Activated T-cell treated with anti-CD3 and anti-CD28 coated beads, Interleukin-2, amount 50 U/mL, for 4 hours (primary cell): ENCODE data around the gene NSD1. TPM values are rescaled to one million over a fixed set of nuclear protein-coding genes. Genes with fewer than 3 reads are reported as not detected.
"Not testable (repeated sequence)": the region's sequence is repeated elsewhere in the genome, so short reads cannot be mapped to it uniquely, and the experiment has no call there.

Experiments
- ATAC-seq, 2 donors: fragments of 200-7000 bp; cut with Tn5 transposase; one replicate each; pipeline ENCODE4 v1.10.0; 2021
- DNase-seq: peaks from one replicate; pipeline ENCODE4 v3.0.0-alpha.2; 2020
- H3K27me3 Mint-ChIP-seq: one replicate; pipeline ENCODE4 v1.8.0; 2021; ENCODE audit warnings: low read depth, mixed read lengths
- H3K36me3 Mint-ChIP-seq: one replicate; pipeline ENCODE4 v1.8.0; 2022; ENCODE audit warnings: mixed read lengths; ENCODE audit not compliant: insufficient read depth
- H3K4me1 Mint-ChIP-seq: one replicate; pipeline ENCODE4 v1.8.0; 2021; ENCODE audit warnings: low read depth, mixed read lengths
- H3K4me3 Mint-ChIP-seq: one replicate; pipeline ENCODE4 v1.8.0; 2021; ENCODE audit warnings: mild to moderate bottlenecking, moderate library complexity, mixed read lengths
- H3K9me3 Mint-ChIP-seq: one replicate; pipeline ENCODE4 v1.8.0; 2021; ENCODE audit warnings: mixed read lengths
- total RNA-seq, 3 donors: library from RNA; stranded (reverse); gene quantifications; one replicate each; pipeline ENCODE4 v1.2.1, GENCODE V29; 2021

NSD1 gene
- total RNA-seq, 3 donors from 2014 or later, result 59.3 to 71.6 (median 67.6) TPM

DNA sequence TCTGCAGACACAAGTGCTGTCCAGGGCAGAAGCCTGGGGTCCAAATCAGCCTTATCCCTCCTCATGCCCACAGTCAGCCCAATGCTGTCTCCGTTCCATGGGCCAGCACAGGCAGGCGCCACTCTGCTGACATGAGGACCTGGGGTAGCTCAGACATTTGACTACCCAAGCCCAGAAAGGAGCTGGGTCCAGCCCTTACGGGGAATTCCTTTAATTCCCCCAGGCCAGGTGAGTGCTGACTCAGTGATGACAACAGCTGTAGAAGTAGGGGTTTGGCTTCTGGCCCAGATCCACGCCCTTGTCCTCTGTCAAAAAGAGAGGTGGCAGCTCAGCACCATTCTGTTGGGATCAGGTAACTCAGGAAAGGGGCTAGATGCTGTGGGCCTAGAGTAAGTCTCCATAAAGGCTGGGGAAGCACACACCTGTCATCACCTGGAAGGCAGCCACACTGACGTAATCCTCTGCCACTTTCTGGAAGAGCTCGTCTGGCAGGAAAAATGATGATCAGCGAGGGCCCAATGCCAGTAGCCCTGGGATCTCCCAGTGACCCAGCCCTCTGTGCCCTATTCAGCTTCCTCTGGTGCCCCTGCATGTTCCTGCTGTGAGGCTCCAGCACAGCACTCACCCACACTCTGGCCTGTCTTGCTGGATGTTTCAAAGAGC, 168.1 kb downstream of the NSD1 start:
- DNase-seq (no peak), ATAC-seq (no peak)
- Mint-ChIP-seq H3K36me3 (peaks cover 9% of the 10 kb centered on the region), H3K4me3 (peak overlapping the region; percentile 92), H3K4me1 (peaks cover 66% of the 10 kb centered on the region), H3K9me3 (no peaks in the 10 kb centered on the region), H3K27me3 (no peaks in the 10 kb centered on the region)

DNA sequence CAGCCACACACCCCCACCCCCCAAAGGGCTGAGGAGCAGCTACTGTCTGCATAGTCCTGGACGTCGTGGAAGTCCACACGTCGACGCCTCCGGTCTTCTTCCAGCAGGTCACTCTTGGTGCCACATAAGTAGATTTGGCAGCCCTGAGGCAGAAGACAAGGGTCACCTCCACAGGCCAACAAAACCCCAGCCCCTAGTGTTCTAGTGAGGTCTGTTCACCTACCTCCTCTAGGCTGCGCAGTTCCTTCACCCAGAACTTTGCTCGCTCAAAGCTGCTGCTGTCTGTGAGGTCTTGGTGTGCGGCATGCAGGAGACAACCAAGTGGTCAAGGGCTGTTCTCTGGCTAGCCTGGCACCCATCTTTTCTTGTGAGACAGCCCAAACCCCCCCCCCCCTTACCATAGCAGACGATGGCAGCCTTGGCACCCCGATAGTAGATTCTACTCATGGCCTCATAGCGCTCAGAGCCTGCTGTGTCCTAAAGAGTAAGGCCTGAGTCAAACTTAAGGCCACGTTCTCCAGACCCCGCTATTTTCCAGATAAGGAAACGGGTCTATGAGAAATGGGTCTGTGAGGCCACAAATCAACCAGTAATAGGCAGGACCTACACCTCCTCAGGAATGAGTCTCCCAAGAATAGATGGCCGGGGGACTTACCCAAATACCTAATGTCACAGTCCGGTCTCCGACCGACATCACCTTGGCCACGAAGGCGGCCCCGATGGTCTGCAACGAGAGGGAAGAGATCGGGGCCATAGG, 169.0 kb downstream of the NSD1 start:
- peaks cover 12% of the 10 kb centered on the region for H3K36me3 Mint-ChIP-seq

DNA sequence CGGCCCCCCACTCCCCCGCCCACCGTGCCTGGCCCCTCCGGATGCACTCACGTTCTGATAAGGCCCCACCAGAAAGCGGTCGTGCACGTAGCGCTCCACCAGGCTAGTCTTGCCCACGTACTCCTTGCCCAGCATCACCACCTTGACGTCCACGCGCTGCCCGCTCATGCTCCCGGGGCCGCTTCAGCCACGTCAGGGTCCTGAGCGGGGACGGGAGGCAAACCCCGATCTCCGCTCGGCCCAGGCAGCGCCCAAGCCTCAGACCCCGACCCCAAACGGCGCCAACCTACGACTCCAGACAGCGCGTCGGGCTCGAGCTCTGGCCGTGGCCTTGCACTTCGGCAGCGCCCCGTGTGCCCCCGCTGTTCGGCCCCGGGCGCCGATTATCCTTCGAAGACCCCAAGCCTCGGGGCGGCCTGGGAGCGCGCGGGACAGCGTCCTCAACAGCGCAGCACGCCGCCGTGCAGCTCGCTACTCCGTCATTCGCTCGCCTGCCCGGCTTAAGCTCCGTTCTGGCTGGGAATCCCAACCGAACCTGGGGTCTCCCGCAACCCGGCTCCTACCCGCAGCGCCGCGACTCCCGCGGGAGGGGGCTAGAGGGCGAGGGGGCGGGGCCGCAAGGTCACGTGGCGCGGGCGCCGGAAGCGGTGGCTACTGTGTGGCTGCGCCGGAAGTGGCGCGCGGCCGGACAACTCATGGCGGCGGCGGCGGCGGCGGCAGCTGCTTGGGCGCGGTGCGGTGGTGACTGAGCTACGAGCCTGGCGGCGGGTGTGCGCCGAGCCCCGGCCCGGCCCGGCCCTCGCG, 169.8 kb downstream of the NSD1 start, which contains the start of the genes PRELID1 and RAB24:
Gene PRELID1 (plus strand): TSS at position 679 of the 804 bp plus-strand sequence. CDS start 187 bp downstream, outside the sequence.
Gene RAB24 (minus strand): TSS at position 599 of the 804 bp plus-strand sequence. CDS start 431 bp downstream, at position 168.
- H3K4me1 Mint-ChIP-seq, result peaks cover 65% of the 10 kb centered on the region
- ATAC-seq, result peak; percentile 81
- no peaks in the 10 kb centered on the region for H3K9me3 Mint-ChIP-seq
- peak; percentile 82 for DNase-seq
- peaks cover 12% of the 10 kb centered on the region for H3K36me3 Mint-ChIP-seq
- H3K27me3 Mint-ChIP-seq, result no peaks in the 10 kb centered on the region
- H3K4me3 Mint-ChIP-seq, result peak within 1 kb of the TSS; percentile 92

More for the DNA sequence above, 169.0 kb downstream of the NSD1 start:
- Mint-ChIP-seq H3K4me3 (peak overlapping the region; percentile 92), H3K27me3 (no peaks in the 10 kb centered on the region), H3K4me1 (peaks cover 65% of the 10 kb centered on the region), H3K9me3 (no peaks in the 10 kb centered on the region)
- ATAC-seq, result no peak
- no peak for DNase-seq

DNA sequence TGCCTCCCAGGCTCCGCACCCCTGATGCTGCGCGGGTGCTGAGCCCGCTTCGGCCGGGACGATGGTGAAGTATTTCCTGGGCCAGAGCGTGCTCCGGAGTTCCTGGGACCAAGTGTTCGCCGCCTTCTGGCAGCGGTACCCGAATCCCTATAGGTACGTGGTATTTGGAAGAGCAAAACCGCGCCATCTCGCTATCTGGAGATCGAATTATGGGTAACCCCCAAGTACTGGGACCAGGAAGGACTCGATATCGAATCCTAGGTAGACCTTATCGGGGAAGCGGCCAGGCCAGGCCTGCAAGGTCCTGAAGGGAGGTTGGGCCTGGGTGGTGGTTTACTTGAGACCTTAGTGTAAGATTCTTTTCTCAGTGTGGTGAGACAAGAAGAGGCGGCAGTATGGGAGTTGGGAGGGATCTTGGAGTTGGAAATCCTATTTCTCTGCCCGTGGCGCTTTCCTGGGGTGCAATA, 170.4 kb downstream of the NSD1 start:
- peaks cover 12% of the 10 kb centered on the region for H3K36me3 Mint-ChIP-seq
- peaks cover 66% of the 10 kb centered on the region for H3K4me1 Mint-ChIP-seq
- DNase-seq (no peak), ATAC-seq (peak; percentile 9 to 12)
- peak overlapping the region; percentile 92 for H3K4me3 Mint-ChIP-seq
- H3K9me3 Mint-ChIP-seq, result no peaks in the 10 kb centered on the region
- H3K27me3 Mint-ChIP-seq, result no peaks in the 10 kb centered on the region

DNA sequence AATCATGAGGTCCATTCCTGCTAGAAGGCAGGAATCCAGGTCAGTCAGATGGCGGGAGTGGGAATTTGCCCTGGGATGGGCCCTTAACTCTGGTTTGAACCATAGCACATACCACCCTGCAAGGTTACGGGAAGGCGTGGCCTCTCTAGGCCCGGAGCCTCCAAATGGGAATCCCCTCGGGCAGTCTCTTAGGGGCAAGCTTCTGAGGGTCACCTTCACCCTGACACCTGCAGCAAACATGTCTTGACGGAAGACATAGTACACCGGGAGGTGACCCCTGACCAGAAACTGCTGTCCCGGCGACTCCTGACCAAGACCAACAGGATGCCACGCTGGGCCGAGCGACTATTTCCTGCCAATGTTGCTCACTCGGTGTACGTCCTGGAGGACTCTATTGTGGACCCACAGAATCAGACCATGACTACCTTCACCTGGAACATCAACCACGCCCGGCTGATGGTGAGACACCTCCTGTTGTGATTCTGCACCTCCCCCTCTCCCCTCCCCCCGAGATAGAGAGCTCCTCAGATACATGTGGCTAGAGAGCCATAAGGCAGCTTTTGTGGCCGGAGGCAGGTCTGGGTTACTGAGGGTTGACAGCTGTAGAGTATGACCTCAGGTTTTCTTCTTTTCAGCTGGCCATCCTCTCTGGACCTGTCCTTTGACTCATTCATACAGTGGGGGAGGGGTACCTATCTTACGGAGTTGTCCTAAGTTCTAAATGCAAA, 171.0 kb downstream of the NSD1 start:
- Mint-ChIP-seq H3K4me3 (peak overlapping the region; percentile 92), H3K36me3 (peaks cover 12% of the 10 kb centered on the region), H3K9me3 (no peaks in the 10 kb centered on the region), H3K4me1 (peaks cover 64% of the 10 kb centered on the region), H3K27me3 (no peaks in the 10 kb centered on the region)
- no peak for DNase-seq
- ATAC-seq, result no peak

DNA sequence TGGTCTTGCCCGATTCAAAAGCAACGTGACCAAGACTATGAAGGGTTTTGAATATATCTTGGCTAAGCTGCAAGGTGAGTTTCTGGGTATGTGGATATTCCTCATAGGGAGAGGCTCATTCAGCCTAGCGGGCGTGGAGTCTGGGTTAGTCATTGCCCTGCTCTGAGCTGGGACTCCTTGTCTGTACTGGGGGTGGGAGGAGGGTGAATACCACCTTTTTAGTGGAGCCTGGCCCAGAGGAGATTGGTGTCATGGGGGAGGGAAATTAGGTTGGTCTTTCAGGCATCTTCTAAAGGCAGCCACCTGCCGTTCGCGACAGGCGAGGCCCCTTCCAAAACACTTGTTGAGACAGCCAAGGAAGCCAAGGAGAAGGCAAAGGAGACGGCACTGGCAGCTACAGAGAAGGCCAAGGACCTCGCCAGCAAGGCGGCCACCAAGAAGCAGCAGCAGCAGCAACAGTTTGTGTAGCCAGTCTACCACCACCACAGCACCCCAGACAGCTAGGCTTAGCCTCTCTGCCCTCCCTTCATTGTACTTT, 172.6 kb downstream of the NSD1 start:
- not testable (repeated sequence) for H3K27me3 Mint-ChIP-seq, H3K9me3 Mint-ChIP-seq, DNase-seq, ATAC-seq
- peak overlapping the region; percentile 92 for H3K4me3 Mint-ChIP-seq
- H3K4me1 Mint-ChIP-seq, result peaks cover 62% of the 10 kb centered on the region
- peaks cover 12% of the 10 kb centered on the region for H3K36me3 Mint-ChIP-seq

DNA sequence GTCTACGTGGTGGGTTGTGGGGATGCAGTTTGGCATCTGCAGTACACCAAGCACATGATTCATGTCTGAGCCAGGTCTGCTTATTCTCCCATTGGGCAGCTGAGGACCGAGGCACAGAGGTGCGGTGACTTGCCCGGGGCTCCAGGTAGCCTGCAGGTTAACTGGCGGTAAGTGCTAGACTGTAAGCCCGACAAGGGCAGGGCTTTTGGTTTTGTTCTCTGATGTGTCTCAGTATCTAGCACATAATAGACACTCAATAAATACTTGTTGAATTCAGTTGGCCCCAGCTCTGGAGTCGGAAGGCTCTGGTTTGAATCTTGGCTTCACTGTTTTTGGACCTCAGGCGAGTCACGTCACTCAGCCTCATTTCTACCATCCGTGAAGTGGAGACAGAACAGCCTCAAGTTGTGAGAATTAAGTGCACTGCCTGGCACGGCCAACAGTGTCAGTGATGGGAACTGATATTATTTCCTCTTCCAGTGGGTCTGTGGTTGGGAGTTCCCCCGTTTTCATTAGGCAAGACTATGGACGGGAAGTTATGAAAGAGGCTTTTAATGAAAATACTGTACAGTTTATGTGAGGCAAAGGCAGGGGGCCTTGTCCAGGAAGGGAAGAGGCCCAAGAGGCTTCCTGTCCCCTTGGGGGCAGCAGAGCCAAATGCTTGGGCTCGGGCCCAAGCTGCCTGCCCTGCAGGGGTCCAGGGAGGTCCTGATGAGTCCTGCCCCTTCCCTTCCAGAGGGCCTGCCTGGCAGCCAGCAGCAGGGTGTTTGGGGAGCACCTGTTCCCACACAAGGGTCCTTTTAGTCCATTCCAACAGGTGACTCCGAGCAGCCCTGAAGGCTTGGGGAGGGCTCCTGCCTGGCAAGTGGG, 173.3 kb downstream of the NSD1 start:
- Mint-ChIP-seq H3K4me3 (peak overlapping the region; percentile 24), H3K27me3 (no peaks in the 10 kb centered on the region), H3K36me3 (peaks cover 12% of the 10 kb centered on the region), H3K9me3 (no peaks in the 10 kb centered on the region), H3K4me1 (peaks cover 59% of the 10 kb centered on the region)
- no peak for ATAC-seq
- no peak for DNase-seq

DNA sequence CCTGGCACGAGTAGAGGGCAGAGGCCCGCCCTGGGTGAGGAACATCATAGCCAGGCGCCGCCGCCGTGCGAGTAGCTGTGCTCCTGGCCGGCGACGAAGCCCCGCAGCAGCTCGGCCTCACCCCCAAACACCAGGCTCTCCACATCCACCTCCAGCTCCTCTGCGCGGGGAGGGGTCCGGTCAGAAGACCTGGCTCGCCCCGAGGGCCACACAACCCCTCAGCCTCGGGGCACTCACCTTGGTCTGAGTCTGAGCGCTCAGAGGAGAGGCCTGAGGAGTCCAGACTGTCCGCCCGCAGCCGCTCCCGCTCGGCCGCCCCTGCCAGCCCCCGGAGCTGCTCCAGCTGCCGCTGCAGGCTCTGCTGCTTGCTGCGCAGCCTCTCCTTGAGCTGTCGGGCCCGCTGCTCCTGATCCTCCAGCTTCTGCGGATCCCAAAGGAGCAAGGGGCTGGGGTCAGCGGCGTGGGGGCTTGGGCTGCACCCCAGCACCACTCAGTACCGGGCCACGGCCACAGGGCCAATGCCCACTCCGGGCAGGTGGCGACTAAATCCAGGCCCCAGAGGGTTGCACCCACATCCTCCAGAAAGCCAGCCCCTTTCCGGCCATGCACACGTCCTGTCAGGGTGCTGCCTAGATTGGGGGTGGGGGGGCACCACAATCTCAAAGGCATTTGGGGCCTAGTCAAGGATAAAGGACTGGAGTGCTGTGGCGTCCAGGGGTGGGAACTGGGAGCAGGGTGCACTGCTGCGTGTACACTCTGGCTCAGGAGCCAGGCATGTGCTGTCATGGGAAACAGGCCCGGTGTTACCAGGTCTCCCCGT, 174.2 kb downstream of the NSD1 start:
- ATAC-seq, result no peak
- Mint-ChIP-seq H3K36me3 (peaks cover 12% of the 10 kb centered on the region), H3K4me1 (peaks cover 54% of the 10 kb centered on the region), H3K4me3 (no peak overlapping the region), H3K9me3 (no peaks in the 10 kb centered on the region), H3K27me3 (no peaks in the 10 kb centered on the region)
- no peak for DNase-seq

DNA sequence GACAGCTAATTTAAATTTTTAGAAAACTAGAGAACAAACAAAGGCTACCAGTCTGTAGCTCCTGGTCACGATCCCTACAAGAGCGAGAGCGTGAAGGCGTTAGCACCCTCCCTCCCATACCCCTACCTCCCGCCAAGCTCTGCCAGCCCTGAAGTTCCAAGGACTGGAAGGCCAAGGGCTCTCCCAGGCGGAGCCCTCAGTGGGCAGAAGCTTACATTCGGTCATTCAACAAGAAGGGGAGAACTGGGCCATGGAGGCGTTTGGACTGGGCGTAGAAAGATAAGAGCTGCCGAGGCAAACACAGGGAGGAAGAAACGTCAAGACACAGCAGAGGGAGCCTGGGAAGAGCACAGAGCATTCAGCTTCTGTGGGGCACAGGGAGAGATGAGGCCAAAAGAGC, 175.2 kb downstream of the NSD1 start:
- H3K27me3 Mint-ChIP-seq, result no peaks in the 10 kb centered on the region
- H3K36me3 Mint-ChIP-seq, result peaks cover 12% of the 10 kb centered on the region
- H3K4me1 Mint-ChIP-seq, result peaks cover 56% of the 10 kb centered on the region
- H3K4me3 Mint-ChIP-seq, result no peak overlapping the region
- no peak for DNase-seq
- H3K9me3 Mint-ChIP-seq, result no peaks in the 10 kb centered on the region
- no peak for ATAC-seq

DNA sequence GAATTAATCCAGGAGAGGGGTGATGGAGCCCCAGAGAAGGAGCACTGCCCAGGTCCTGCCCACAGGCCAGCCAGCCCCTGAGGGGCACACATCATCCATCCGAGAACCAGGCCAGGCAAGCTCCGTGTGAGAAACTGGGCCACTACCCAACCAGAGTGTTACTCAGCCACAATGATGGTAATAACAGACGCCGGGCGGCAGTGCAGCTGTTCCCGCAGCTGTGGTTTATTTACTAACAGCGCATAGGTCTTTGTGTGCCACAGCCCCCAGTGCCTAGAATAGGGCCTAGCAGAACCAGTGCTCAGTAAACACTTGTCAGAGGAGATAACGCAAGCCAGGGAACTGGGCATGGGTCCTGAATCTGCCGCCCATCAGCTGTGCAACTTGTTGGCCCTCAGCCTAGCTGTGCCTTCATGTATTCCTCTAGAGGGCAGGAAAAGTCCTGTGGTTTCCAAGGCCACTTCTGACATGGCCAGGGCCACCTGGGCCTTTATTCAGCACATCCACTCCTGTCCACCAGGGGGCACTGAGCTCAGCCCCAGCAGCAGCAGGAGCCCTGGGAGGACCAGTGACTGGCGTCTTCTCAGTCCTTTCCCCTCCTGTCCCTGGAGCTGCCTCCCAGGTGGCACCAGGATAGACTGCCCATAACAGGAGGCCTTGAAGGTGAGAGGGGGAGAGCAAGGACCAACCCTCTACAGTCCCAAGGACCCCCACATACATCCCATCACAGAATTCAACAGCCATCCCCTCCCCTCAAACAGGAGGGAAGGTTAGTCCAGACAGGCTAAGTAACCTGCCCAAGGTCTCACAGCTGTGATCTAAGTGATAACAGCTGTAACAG, 176.0 kb downstream of the NSD1 start:
- H3K36me3 Mint-ChIP-seq, result peaks cover 12% of the 10 kb centered on the region

DNA sequence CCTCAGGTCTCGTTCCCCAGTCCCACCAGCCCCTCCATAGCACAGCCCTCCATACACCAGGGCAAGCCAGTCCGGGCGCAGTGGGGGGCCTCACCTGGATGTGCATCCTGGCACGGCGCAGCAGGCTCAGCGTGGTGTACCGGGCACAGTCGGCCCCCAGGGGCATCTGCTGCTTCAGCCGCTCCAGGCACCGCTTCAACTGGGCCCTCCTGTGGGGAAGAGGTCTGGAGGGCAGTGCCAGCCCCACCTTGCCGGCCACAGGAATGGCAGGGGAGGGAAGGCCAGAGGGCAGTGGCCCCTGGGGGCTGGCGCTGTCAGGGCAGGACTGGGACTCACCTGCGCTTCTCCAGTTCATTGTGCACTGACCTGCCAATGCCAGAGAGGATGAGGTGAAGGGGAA, 176.8 kb downstream of the NSD1 start:
- Mint-ChIP-seq H3K4me1 (peaks cover 44% of the 10 kb centered on the region), H3K27me3 (no peaks in the 10 kb centered on the region)
- no peak for DNase-seq

More for the DNA sequence above, 176.0 kb downstream of the NSD1 start:
- DNase-seq, result peak; percentile 69
- H3K27me3 Mint-ChIP-seq, result no peaks in the 10 kb centered on the region
- H3K9me3 Mint-ChIP-seq, result no peaks in the 10 kb centered on the region
- H3K4me1 Mint-ChIP-seq, result peaks cover 51% of the 10 kb centered on the region
- ATAC-seq, result peak; percentile 24 to 28
- peak overlapping the region; percentile 60 for H3K4me3 Mint-ChIP-seq

More for the DNA sequence above, 176.8 kb downstream of the NSD1 start:
- H3K9me3 Mint-ChIP-seq, result no peaks in the 10 kb centered on the region
- peak overlapping the region; percentile 70 for H3K4me3 Mint-ChIP-seq
- ATAC-seq, result no peak
- H3K36me3 Mint-ChIP-seq, result peaks cover 12% of the 10 kb centered on the region
